ENCODE results near the gene TRIM56. TPM values are rescaled to one million over a fixed set of nuclear protein-coding genes. Genes with fewer than 3 reads are reported as not detected.

The TRIM56 gene
- total and polyA plus RNA-seq, 2 of the 13 experiments (the other 11 are each of a cell fraction or from before 2014, with no cell fraction given) = 3.2 to 7.1 TPM

DNA sequence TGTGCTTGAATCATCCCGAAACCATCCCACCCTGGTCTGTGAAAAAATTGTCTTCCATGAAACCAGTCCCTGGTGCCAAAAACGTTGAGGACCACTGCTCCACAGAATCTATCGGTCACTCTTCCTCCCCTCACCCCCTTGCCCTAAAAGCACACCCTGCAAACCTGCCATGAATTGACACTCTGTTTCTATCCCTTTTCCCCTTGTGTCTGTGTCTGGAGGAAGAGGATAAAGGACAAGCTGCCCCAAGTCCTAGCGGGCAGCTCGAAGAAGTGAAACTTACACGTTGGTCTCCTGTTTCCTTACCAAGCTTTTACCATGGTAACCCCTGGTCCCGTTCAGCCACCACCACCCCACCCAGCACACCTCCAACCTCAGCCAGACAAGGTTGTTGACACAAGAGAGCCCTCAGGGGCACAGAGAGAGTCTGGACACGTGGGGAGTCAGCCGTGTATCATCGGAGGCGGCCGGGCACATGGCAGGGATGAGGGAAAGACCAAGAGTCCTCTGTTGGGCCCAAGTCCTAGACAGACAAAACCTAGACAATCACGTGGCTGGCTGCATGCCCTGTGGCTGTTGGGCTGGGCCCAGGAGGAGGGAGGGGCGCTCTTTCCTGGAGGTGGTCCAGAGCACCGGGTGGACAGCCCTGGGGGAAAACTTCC, 40.8 kb downstream of the TRIM56 start (continued):
- TF ChIP-seq, protein P1, sequence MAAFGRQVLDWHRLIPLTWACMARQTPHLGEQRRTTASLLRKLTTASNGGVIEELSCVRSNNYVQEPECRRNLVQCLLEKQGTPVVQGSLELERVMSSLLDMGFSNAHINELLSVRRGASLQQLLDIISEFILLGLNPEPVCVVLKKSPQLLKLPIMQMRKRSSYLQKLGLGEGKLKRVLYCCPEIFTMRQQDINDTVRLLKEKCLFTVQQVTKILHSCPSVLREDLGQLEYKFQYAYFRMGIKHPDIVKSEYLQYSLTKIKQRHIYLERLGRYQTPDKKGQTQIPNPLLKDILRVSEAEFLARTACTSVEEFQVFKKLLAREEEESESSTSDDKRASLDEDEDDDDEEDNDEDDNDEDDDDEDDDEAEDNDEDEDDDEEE (CRISPR knock-in tag; IDR thresholded peaks at IDR 0.05) = peak; percentile 65; the same call in 1 of the 2 replicates
- TF ChIP-seq, protein P2, sequence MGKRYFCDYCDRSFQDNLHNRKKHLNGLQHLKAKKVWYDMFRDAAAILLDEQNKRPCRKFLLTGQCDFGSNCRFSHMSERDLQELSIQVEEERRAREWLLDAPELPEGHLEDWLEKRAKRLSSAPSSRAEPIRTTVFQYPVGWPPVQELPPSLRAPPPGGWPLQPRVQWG (CRISPR knock-in tag; IDR thresholded peaks at IDR 0.05; ENCODE audit: borderline replicate concordance, low read depth) = no peak
- no peak for TF ChIP-seq ZNF546 (CRISPR knock-in tag; conservative IDR thresholded peaks at IDR 0.05)
- peak; percentile 75 for TF ChIP-seq SP5 (CRISPR knock-in tag; IDR thresholded peaks at IDR 0.05; ENCODE audit: borderline replicate concordance, low read depth)
- TF ChIP-seq CHCHD3 (CRISPR knock-in tag; IDR thresholded peaks at IDR 0.05) = no peak
- no peak for TF ChIP-seq ETV6 (CRISPR knock-in tag; conservative IDR thresholded peaks at IDR 0.05)
- peak; percentile 50; the same call in 1 of the 2 replicates for TF ChIP-seq SOX13 (IDR thresholded peaks at IDR 0.05)
- no peak; a peak in 1 of 4 replicates for TF ChIP-seq SOX13 (CRISPR knock-in tag; conservative IDR thresholded peaks at IDR 0.05 in 1 of 2, IDR thresholded peaks at IDR 0.05 in 1 of 2)
- TF ChIP-seq HIVEP1 (CRISPR knock-in tag; IDR thresholded peaks at IDR 0.05) = peak; percentile 92
- no peak for TF ChIP-seq ZNF777 (CRISPR knock-in tag; IDR thresholded peaks at IDR 0.05)
- TF ChIP-seq, protein P3, sequence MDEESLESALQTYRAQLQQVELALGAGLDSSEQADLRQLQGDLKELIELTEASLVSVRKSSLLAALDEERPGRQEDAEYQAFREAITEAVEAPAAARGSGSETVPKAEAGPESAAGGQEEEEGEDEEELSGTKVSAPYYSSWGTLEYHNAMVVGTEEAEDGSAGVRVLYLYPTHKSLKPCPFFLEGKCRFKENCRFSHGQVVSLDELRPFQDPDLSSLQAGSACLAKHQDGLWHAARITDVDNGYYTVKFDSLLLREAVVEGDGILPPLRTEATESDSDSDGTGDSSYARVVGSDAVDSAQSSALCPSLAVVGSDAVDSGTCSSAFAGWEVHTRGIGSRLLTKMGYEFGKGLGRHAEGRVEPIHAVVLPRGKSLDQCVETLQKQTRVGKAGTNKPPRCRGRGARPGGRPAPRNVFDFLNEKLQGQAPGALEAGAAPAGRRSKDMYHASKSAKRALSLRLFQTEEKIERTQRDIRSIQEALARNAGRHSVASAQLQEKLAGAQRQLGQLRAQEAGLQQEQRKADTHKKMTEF (CRISPR knock-in tag; IDR thresholded peaks at IDR 0.05) = peak; percentile 50; the same call in 1 of the 2 replicates
- TF ChIP-seq TMF1 (CRISPR knock-in tag; IDR thresholded peaks at IDR 0.05; ENCODE audit: low read depth) = peak; percentile 71
- no peak for TF ChIP-seq ZNF33B (CRISPR knock-in tag; IDR thresholded peaks at IDR 0.05)
- no peak for TF ChIP-seq HHEX (CRISPR knock-in tag; IDR thresholded peaks at IDR 0.05)
- TF ChIP-seq, protein P4, sequence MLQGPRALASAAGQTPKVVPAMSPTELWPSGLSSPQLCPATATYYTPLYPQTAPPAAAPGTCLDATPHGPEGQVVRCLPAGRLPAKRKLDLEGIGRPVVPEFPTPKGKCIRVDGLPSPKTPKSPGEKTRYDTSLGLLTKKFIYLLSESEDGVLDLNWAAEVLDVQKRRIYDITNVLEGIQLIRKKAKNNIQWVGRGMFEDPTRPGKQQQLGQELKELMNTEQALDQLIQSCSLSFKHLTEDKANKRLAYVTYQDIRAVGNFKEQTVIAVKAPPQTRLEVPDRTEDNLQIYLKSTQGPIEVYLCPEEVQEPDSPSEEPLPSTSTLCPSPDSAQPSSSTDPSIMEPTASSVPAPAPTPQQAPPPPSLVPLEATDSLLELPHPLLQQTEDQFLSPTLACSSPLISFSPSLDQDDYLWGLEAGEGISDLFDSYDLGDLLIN (CRISPR knock-in tag; IDR thresholded peaks at IDR 0.05; ENCODE audit: borderline replicate concordance) = no peak
- TF ChIP-seq JARID2 (CRISPR knock-in tag; IDR thresholded peaks at IDR 0.05; ENCODE audit: insufficient replicate concordance) = no peak
- TF ChIP-seq REXO4 (CRISPR knock-in tag; IDR thresholded peaks at IDR 0.05; ENCODE audit: borderline replicate concordance) = peak; percentile 80; the same call in 1 of the 2 replicates
- no peak; the same call in 1 of the 2 replicates for TF ChIP-seq ZNF430 (CRISPR knock-in tag; IDR thresholded peaks at IDR 0.05)
- TF ChIP-seq, protein P5, sequence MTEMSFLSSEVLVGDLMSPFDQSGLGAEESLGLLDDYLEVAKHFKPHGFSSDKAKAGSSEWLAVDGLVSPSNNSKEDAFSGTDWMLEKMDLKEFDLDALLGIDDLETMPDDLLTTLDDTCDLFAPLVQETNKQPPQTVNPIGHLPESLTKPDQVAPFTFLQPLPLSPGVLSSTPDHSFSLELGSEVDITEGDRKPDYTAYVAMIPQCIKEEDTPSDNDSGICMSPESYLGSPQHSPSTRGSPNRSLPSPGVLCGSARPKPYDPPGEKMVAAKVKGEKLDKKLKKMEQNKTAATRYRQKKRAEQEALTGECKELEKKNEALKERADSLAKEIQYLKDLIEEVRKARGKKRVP (CRISPR knock-in tag; IDR thresholded peaks at IDR 0.05) = no peak
- TF ChIP-seq TCF7L2 (IDR thresholded peaks at IDR 0.05; ENCODE audit: low read depth, low read length) = no peak
- no peak for TF ChIP-seq ZNF530 (CRISPR knock-in tag; IDR thresholded peaks at IDR 0.05; ENCODE audit: low read depth)
- TF ChIP-seq, protein P6, sequence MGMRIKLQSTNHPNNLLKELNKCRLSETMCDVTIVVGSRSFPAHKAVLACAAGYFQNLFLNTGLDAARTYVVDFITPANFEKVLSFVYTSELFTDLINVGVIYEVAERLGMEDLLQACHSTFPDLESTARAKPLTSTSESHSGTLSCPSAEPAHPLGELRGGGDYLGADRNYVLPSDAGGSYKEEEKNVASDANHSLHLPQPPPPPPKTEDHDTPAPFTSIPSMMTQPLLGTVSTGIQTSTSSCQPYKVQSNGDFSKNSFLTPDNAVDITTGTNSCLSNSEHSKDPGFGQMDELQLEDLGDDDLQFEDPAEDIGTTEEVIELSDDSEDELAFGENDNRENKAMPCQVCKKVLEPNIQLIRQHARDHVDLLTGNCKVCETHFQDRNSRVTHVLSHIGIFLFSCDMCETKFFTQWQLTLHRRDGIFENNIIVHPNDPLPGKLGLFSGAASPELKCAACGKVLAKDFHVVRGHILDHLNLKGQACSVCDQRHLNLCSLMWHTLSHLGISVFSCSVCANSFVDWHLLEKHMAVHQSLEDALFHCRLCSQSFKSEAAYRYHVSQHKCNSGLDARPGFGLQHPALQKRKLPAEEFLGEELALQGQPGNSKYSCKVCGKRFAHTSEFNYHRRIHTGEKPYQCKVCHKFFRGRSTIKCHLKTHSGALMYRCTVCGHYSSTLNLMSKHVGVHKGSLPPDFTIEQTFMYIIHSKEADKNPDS (CRISPR knock-in tag; IDR thresholded peaks at IDR 0.05) = no peak
- TF ChIP-seq ARHGAP35 (CRISPR knock-in tag; IDR thresholded peaks at IDR 0.05; ENCODE audit: borderline replicate concordance) = no peak
